DND-41 (cell line): Measurements from ENCODE around the gene TMEM109.

ENCODE experiments used
- ATAC-seq: fragments of 200-7000 bp; cut with Tn5 transposase; 3 replicates; pipeline ENCODE4 v1.9.1; 2021; ENCODE audit warnings: low read depth; ENCODE audit not compliant: insufficient read depth
- DNase-seq: peaks from one replicate; pipeline ENCODE4 v3.0.0-alpha.2; 2020
- H2AFZ ChIP-seq: 2 replicates; pipeline ENCODE4 v1.6.0; 2012; ENCODE audit warnings: low read depth, low read length
- H3K27ac ChIP-seq: 2 replicates; pipeline ENCODE4 v1.5.1; 2012; ENCODE audit warnings: low read length, inconsistent platforms
- H3K27me3 ChIP-seq: fragments of 200-600 bp; sonication (generic); 2 replicates; pipeline ENCODE4 v1.6.0; 2012; ENCODE audit warnings: low read length, mild to moderate bottlenecking, inconsistent platforms; ENCODE audit not compliant: insufficient read depth, poor library complexity
- H3K36me3 ChIP-seq: 2 replicates; pipeline ENCODE4 v1.5.1; 2012; ENCODE audit warnings: low read length, inconsistent platforms; ENCODE audit not compliant: insufficient read depth
- H3K4me1 ChIP-seq: 2 replicates; pipeline ENCODE4 v1.5.1; 2012; ENCODE audit warnings: mild to moderate bottlenecking, low read length; ENCODE audit not compliant: insufficient read depth
- H3K4me2 ChIP-seq: 2 replicates; pipeline ENCODE4 v1.6.0; 2012; ENCODE audit warnings: mild to moderate bottlenecking, moderate library complexity, low read length, inconsistent platforms; ENCODE audit not compliant: insufficient read depth
- H3K4me3 ChIP-seq, 2 experiments: fragments of 200-600 bp in 1 of 2; shearing (Covaris generic) in 1 of 2; 2 replicates each; pipeline ENCODE4 v1.5.1; 2012 to 2016; ENCODE audit warnings: inconsistent platforms in 2 of 2, low read length in 2 of 2, mild to moderate bottlenecking in 2 of 2, low read depth in 1 of 2, moderate library complexity in 1 of 2
- H3K79me2 ChIP-seq: 2 replicates; pipeline ENCODE4 v1.6.0; 2012; ENCODE audit warnings: low read length, inconsistent platforms; ENCODE audit not compliant: insufficient read depth
- H3K9ac ChIP-seq: 2 replicates; pipeline ENCODE4 v1.6.0; 2012; ENCODE audit warnings: low read depth, mild to moderate bottlenecking, inconsistent platforms, low read length, moderate library complexity
- H3K9me3 ChIP-seq: 2 replicates; pipeline ENCODE4 v1.5.1; 2012; ENCODE audit warnings: low read length, moderate library complexity, mild to moderate bottlenecking, inconsistent platforms; ENCODE audit not compliant: insufficient read depth, severe bottlenecking
- H4K20me1 ChIP-seq: 2 replicates; pipeline ENCODE4 v1.6.0; 2012; ENCODE audit warnings: low read length; ENCODE audit not compliant: insufficient read depth
- EZH2 ChIP-seq: IDR thresholded peaks from 3 replicates; pipeline ENCODE4 v1.6.1; 2012; ENCODE audit warnings: borderline replicate concordance, low read depth, mild to moderate bottlenecking, moderate library complexity, low read length, inconsistent platforms; ENCODE audit not compliant: severe bottlenecking
- TF ChIP-seq, protein P1 (sequence below): IDR thresholded peaks from 2 replicates; pipeline ENCODE4 v1.5.1; 2012; ENCODE audit warnings: borderline replicate concordance, low read length, moderate library complexity, mild to moderate bottlenecking; ENCODE audit not compliant: poor library complexity, severe bottlenecking; ENCODE audit errors: extremely low read depth

The TMEM109 gene

DNA sequence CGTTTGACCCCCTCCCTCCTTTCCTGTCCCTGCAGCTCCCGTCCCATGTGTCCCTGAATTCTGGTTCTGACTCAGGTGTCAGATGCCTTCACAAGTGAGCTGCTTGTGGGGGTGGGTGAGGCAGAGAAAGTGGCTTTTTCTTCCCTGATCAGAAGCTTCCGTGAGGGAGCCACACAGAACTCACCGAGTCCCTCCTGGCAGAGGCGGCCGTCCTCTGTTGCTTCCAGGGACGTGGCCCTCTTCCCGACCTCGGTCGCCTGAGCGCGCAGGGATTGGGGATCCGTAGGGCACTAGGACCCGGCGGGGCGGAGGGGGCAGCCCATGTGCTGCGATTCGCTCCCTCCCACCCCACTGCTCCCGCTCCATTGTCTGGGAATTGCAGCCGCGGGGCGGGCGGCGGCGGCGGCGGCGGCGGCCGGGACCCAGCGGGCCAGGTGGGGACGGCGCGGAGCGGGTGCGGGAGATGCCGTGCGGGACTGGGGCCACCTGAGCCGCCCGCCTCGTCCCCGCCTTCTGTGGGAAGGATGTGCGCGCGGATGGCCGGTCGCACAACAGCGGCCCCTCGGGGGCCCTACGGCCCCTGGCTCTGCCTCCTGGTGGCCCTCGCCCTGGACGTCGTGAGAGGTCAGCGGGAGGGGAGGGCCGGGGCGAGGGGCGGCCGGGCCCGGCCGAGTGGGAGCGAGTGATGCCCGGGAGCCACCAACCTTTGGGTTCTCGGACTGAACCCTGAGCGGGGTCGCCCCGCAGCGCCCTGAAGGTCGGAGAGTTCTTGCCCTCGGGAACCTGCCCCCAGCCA, 10.3 kb downstream of the TMEM109 start, which contains the start of gene TMEM132A:
TSS of gene TMEM132A (plus strand) at position 351 of the 796 bp plus-strand sequence. CDS start at position 525, 174 bp downstream.
- Histone ChIP-seq H3K4me3 (no peak within 1 kb of the TSS), H3K9me3 (no peaks in the 10 kb centered on the region), H3K79me2 (peaks cover 3% of the 10 kb centered on the region), H3K27ac (no peak within 1 kb of the TSS), H4K20me1 (peaks cover 46% of the 10 kb centered on the region), H3K4me2 (no peak within 1 kb of the TSS), H3K27me3 (no peaks in the 10 kb centered on the region), H3K9ac (no peak within 1 kb of the TSS), H2AFZ (no peak within 1 kb of the TSS), H3K4me1 (no peaks in the 10 kb centered on the region), H3K36me3 (peaks cover 45% of the 10 kb centered on the region)
- no peak for TF ChIP-seq EZH2
- TF ChIP-seq, protein P1, sequence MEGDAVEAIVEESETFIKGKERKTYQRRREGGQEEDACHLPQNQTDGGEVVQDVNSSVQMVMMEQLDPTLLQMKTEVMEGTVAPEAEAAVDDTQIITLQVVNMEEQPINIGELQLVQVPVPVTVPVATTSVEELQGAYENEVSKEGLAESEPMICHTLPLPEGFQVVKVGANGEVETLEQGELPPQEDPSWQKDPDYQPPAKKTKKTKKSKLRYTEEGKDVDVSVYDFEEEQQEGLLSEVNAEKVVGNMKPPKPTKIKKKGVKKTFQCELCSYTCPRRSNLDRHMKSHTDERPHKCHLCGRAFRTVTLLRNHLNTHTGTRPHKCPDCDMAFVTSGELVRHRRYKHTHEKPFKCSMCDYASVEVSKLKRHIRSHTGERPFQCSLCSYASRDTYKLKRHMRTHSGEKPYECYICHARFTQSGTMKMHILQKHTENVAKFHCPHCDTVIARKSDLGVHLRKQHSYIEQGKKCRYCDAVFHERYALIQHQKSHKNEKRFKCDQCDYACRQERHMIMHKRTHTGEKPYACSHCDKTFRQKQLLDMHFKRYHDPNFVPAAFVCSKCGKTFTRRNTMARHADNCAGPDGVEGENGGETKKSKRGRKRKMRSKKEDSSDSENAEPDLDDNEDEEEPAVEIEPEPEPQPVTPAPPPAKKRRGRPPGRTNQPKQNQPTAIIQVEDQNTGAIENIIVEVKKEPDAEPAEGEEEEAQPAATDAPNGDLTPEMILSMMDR: no peak
- peak; percentile 13; the same call in 1 of the 3 replicates for ATAC-seq
- no peak for DNase-seq

DNA sequence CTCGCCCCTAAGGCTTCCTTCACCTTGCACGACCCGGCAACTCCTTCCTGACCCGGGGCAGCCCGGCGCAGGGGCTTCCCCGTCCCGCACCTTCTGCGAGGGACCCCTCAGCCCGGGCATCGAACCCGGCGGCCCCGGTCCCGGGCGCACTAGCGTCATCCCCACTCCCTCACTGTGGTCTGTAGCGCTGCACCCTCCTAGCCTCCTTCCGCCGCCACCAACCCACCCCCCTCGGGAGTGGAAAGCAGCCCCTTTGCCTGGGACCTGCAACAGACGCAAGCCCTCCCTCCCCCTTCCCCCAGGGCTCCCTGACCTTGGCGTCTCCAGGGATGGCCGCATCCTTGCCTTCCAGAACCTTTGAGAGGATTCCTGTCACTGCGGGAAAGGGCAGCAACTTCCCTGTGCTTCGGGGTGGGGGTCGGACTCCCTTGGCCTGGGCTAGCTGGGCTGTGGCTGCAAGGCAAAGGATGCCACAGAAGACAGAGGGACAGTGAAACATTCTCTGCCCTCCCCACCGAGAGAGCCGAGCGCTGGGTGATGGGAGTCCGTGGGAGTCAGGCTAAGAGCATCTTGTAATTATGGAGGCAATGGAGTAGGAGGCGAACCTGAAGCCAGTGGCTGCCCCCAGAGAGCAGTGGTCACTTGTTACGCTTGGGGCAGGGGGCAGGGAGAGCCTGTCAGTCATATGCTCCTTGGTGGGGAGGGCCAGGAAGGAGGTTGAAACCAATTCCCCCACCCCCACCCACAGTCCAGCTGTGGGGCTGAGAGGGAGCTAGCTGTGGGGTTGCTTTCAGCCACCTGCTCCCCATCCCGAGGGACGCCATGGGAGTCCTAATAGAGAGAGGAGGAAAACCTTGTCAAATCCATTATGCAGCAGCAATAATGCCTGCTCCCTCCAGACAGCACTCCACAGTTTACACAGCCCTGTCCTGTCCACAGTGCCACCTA, 11.2 kb downstream of the TMEM109 start:
- no peaks in the 10 kb centered on the region for H3K79me2 ChIP-seq
- no peak overlapping the region for H3K4me2 ChIP-seq
- no peak overlapping the region for H3K4me3 ChIP-seq
- H3K27ac ChIP-seq: no peak overlapping the region
- no peak for ATAC-seq
- H3K36me3 ChIP-seq: peaks cover 36% of the 10 kb centered on the region
- H3K9ac ChIP-seq: no peak overlapping the region
- no peaks in the 10 kb centered on the region for H3K4me1 ChIP-seq
- H3K9me3 ChIP-seq: no peaks in the 10 kb centered on the region
- H3K27me3 ChIP-seq: no peaks in the 10 kb centered on the region
- DNase-seq: no peak
- peaks cover 37% of the 10 kb centered on the region for H4K20me1 ChIP-seq
- TF ChIP-seq, protein P1: no peak
- TF ChIP-seq EZH2: no peak
- no peak overlapping the region for H2AFZ ChIP-seq

DNA sequence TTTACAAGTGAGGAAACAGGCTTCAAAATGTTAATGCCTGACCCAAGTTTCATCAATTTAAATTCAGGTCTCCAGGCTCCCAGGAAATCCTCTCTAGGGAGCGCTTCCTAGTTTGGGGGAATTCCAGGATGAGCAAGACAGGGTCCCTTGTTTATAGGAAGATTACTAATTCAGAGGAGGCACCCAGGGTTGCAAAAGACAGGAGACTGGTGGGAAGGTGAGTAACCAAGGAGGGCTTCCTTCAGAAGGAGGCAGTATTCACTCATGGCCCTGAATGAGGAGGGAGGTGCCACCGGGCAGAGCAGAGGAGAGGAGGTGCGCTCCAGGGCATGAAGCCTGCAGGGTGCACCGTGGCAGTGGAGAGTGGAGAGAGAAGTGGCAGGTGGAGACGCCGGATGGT, 11.9 kb downstream of the TMEM109 start:
- Histone ChIP-seq H4K20me1 (peaks cover 31% of the 10 kb centered on the region), H2AFZ (no peak overlapping the region), H3K27me3 (no peaks in the 10 kb centered on the region), H3K4me2 (no peak overlapping the region), H3K9ac (no peak overlapping the region), H3K9me3 (no peaks in the 10 kb centered on the region), H3K4me3 (no peak overlapping the region), H3K79me2 (no peaks in the 10 kb centered on the region), H3K36me3 (peaks cover 29% of the 10 kb centered on the region), H3K4me1 (no peaks in the 10 kb centered on the region), H3K27ac (no peak overlapping the region)
- ATAC-seq: no peak
- TF ChIP-seq, protein P1: no peak
- no peak for TF ChIP-seq EZH2
- DNase-seq: no peak
